Thoracic aorta endothelial cell (primary cell): ENCODE data around the gene BPIFB1. TPM values are rescaled to one million over a fixed set of nuclear protein-coding genes. Genes with fewer than 3 reads are reported as not detected.

Source experiments
- total RNA-seq: library from RNA; depleted of rRNA; stranded (reverse); fragments of >200 nt; gene quantifications from 2 replicates; pipeline ENCODE4 v1.2.3, GENCODE V29; 2012

Gene BPIFB1, protein sequence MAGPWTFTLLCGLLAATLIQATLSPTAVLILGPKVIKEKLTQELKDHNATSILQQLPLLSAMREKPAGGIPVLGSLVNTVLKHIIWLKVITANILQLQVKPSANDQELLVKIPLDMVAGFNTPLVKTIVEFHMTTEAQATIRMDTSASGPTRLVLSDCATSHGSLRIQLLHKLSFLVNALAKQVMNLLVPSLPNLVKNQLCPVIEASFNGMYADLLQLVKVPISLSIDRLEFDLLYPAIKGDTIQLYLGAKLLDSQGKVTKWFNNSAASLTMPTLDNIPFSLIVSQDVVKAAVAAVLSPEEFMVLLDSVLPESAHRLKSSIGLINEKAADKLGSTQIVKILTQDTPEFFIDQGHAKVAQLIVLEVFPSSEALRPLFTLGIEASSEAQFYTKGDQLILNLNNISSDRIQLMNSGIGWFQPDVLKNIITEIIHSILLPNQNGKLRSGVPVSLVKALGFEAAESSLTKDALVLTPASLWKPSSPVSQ
- not detected in 2 replicates for total RNA-seq

DNA sequence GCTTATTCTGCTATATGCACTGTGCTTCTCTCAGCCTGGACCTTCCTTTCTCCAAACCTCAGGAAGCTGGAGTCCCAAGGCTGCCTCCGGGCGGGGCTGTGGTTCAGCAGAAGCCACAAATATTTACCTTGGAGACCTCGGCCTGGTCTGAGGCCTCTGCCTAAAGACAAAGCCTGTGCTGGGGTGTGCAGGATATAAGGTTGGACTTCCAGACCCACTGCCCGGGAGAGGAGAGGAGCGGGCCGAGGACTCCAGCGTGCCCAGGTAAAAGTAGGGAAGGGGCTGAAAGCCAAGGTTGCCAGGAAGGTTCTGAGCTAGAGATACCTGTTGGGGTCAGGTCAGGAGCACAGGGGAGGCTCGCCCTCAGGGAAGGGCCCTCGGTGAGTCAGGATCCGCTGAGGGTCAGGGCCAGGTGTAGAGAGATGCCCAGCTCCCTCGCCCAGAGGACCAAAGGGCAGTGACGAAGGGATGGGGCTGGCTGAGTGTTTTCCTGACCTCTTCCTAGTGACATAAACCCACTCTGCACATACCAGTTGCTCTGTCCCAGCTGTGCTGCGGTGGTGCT, at the start of gene BPIFB1:
BPIFB1 (plus strand) TSS at position 224 of the 565 bp plus-strand sequence. CDS start 2,860 bp downstream, outside the sequence.

DNA sequence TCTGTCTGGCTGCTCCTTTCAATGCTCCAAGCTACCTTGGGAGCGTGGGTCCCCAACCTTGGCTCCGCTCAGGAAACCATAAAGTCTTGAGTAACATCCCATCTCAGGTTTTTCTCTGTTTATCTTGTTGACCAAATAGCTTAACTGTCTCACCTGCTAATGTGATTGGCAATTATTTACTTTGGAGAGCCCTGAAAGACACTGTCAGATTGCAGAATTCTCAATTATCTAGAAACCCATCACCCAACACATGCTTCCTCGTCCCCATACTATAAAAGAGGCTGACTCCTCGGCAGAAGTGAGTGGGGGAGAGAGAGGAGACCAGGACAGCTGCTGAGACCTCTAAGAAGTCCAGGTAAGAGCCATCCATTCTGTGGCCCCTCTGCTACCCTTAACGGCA, 47.3 kb upstream of the BPIFB1 start, which contains the start of gene BPIFA1:
BPIFA1 (plus strand) TSS at position 301 of the 400 bp plus-strand sequence. CDS start 1,716 bp downstream, outside the sequence.

Other genes starting within 250 kb of the BPIFB1 start
- not detected in 2 replicates for gene BPIFB3, start 229.3 kb upstream of the BPIFB1 start, total RNA-seq
- not detected in 2 replicates for gene BPIFB4, start 203.6 kb upstream of the BPIFB1 start, total RNA-seq
- gene BPIFA2, start 115.1 kb upstream of the BPIFB1 start, total RNA-seq, result not detected in 2 replicates
- gene BPIFA3, start 65.9 kb upstream of the BPIFB1 start, total RNA-seq, result not detected in 2 replicates
- not detected in 2 replicates for gene BPIFA1, start 47.2 kb upstream of the BPIFB1 start, total RNA-seq
- 25.5 and 25.8 TPM in 2 replicates for gene CDK5RAP1, start 118.3 kb downstream of the BPIFB1 start, total RNA-seq
- gene SNTA1, start 160.5 kb downstream of the BPIFB1 start, total RNA-seq, result 5.3 and 7.6 TPM in 2 replicates
- 6.2 and 6.3 TPM in 2 replicates for gene CBFA2T2, start 206.9 kb downstream of the BPIFB1 start, total RNA-seq